GM23248 (cell line): Measurements from ENCODE around the gene SPESP1. TPM values are rescaled to one million over a fixed set of nuclear protein-coding genes. Genes with fewer than 3 reads are reported as not detected.

Experiments used
- DNase-seq: peaks from one replicate; pipeline ENCODE4 v3.0.0-alpha.2; 2015
- H2AFZ ChIP-seq: fragments of 200-600 bp; sonication (generic); 2 replicates; pipeline ENCODE4 v1.6.1; 2016; ENCODE audit warnings: antibody characterized with exemption
- H3F3A ChIP-seq: fragments of 200-600 bp; sonication (generic); 2 replicates; pipeline ENCODE4 v1.6.1; 2016; ENCODE audit warnings: mild to moderate bottlenecking, antibody characterized with exemption, mixed run types; ENCODE audit not compliant: insufficient read depth
- H3K27ac ChIP-seq: fragments of 200-600 bp; sonication (generic); 2 replicates; pipeline ENCODE4 v1.5.1; 2016; ENCODE audit warnings: mild to moderate bottlenecking
- H3K27me3 ChIP-seq: fragments of 200-600 bp; sonication (generic); replicated peaks from 2 replicates; pipeline ENCODE4 v1.6.1; 2016; ENCODE audit warnings: mild to moderate bottlenecking; ENCODE audit not compliant: insufficient read depth
- H3K36me3 ChIP-seq: fragments of 200-600 bp; sonication (generic); 2 replicates; pipeline ENCODE4 v1.6.1; 2016; ENCODE audit warnings: low read depth, mild to moderate bottlenecking
- H3K4me1 ChIP-seq: fragments of 200-600 bp; sonication (generic); 2 replicates; pipeline ENCODE4 v1.6.1; 2016; ENCODE audit warnings: mild to moderate bottlenecking; ENCODE audit not compliant: insufficient read depth
- H3K4me2 ChIP-seq: fragments of 200-600 bp; sonication (generic); one replicate; pipeline ENCODE4 v1.6.1; 2016; ENCODE audit warnings: mild to moderate bottlenecking; ENCODE audit not compliant: unreplicated experiment
- H3K4me3 ChIP-seq: fragments of 200-600 bp; sonication (generic); 2 replicates; pipeline ENCODE4 v1.5.1; 2016; ENCODE audit warnings: mild to moderate bottlenecking
- H3K79me2 ChIP-seq: fragments of 200-600 bp; sonication (generic); 2 replicates; pipeline ENCODE4 v1.6.1; 2016; ENCODE audit warnings: mild to moderate bottlenecking; ENCODE audit not compliant: insufficient read depth
- H3K9ac ChIP-seq: fragments of 200-600 bp; sonication (generic); 2 replicates; pipeline ENCODE4 v1.6.1; 2016; ENCODE audit warnings: mild to moderate bottlenecking
- H3K9me2 ChIP-seq: fragments of 200-600 bp; sonication (generic); 2 replicates; pipeline ENCODE4 v1.6.1; 2016; ENCODE audit warnings: mixed run types, mild to moderate bottlenecking, moderate library complexity; ENCODE audit not compliant: insufficient read depth
- H3K9me3 ChIP-seq: fragments of 200-600 bp; sonication (generic); one replicate; pipeline ENCODE4 v1.6.1; 2017; ENCODE audit warnings: low read depth
- H4K20me1 ChIP-seq: fragments of 200-600 bp; sonication (generic); 2 replicates; pipeline ENCODE4 v1.6.0; 2016; ENCODE audit not compliant: insufficient read depth
- EZH2 ChIP-seq: fragments of 200-600 bp; sonication (generic); IDR thresholded peaks from 2 replicates; pipeline ENCODE4 v1.6.1; 2018; ENCODE audit warnings: antibody characterized with exemption, mild to moderate bottlenecking; ENCODE audit not compliant: insufficient read depth, poor library complexity, severe bottlenecking
- EZH2phosphoT487 ChIP-seq: fragments of 200-600 bp; sonication (generic); IDR thresholded peaks from 2 replicates; pipeline ENCODE4 v1.6.1; 2018; ENCODE audit warnings: antibody characterized with exemption, moderate library complexity, mild to moderate bottlenecking, low read depth; ENCODE audit not compliant: insufficient read depth
- WGBS, 2 experiments: methylation state at CpG; one replicate each; pipeline ENCODE4 v1.1.6; 2015 to 2017; ENCODE audit warnings: low lambda C conversion rate in 2 of 2, low coverage in 1 of 2; ENCODE audit errors: missing lambda C conversion rate in 2 of 2; 5-methylcytosine and 5-hydroxymethylcytosine counted together
- in situ Hi-C: fragments of 300-500 bp; cut with MboI; formaldehyde crosslinking; loops from 2 replicates; pipeline ENCODE4 v1.15.0; 2020
- polyA plus RNA-seq: library from polyadenylated mRNA; unstranded; fragments of >200 nt; fragmentation: Nextera tagmentation; extraction: Ambion mirVana; gene quantifications from 2 replicates; pipeline ENCODE4 v1.2.1, GENCODE V29; 2016
- total RNA-seq: library from RNA; depleted of rRNA; stranded (reverse); fragments of >200 nt; shearing (Covaris generic); gene quantifications from 2 replicates; pipeline ENCODE4 v1.2.3, GENCODE V29; 2014

SPESP1 gene
- total and polyA plus RNA-seq, 2 experiments from 2014 or later = 1.1 to 3.4 TPM

DNA sequence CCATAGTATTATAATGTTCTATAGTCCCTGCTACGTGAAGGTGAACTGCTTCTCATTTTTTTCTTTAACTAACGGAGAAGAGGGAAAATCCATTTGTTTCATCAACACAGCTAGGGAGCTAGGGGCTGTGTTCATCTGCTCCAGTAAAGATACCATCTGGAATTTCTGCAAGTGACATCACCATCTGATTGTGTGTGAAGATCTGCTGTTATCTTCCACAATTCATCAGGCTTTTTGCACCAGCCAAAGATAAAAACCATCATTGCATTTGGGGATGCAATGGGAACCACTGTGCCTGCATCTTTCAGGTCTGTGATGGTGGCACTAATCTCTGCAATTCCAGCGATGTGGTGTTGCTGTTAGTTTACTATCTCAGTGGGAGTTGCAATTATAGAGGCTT is 48.7 kb downstream of the SPESP1 start:
- Histone ChIP-seq H3K9ac (no peak overlapping the region), H3K4me2 (no peak overlapping the region), H3K27ac (no peak overlapping the region), H2AFZ (no peak overlapping the region), H3K79me2 (no peaks in the 10 kb centered on the region), H4K20me1 (no peaks in the 10 kb centered on the region), H3K4me3 (no peak overlapping the region), H3F3A (no peaks in the 10 kb centered on the region), H3K27me3 (peaks cover 31% of the 10 kb centered on the region), H3K9me2 (no peaks in the 10 kb centered on the region), H3K36me3 (no peaks in the 10 kb centered on the region), H3K9me3 (no peaks in the 10 kb centered on the region), H3K4me1 (no peaks in the 10 kb centered on the region)
- DNase-seq = no peak
- TF ChIP-seq EZH2 = no peak
- TF ChIP-seq EZH2phosphoT487 = no peak
- 17 to 23% methylated on average over 3 of the region's 3 CpGs for WGBS, 2 experiments
- in situ Hi-C loops = no loop called here

DNA sequence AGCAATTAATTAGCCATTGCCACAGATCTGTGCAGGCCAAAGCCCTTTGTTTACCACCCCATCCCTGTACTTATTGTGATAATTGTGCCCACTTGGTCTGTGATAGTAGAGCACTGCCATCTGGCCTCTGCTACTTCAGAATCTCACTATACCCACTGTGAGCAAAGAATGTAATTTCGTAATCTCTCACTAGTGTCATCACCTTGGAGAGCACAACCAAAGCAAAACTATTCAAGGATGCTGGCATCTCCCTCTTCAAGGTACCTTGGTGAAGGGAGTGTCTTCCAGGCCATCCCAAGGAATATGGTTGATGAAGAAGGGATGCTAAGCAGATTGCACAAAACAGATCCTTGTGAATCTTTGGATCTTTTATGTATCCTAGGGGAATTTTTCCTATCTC is 49.5 kb downstream of the SPESP1 start:
- Histone ChIP-seq H3K4me2 (no peak overlapping the region), H3K27ac (no peak overlapping the region), H4K20me1 (no peaks in the 10 kb centered on the region), H3K36me3 (no peaks in the 10 kb centered on the region), H3K4me3 (no peak overlapping the region), H3K27me3 (peaks cover 31% of the 10 kb centered on the region), H3F3A (no peaks in the 10 kb centered on the region), H3K9me3 (no peaks in the 10 kb centered on the region), H2AFZ (no peak overlapping the region), H3K9ac (no peak overlapping the region), H3K9me2 (no peaks in the 10 kb centered on the region), H3K79me2 (no peaks in the 10 kb centered on the region), H3K4me1 (no peaks in the 10 kb centered on the region)
- no peak for DNase-seq
- TF ChIP-seq EZH2 = no peak
- TF ChIP-seq EZH2phosphoT487 = no peak
- in situ Hi-C loops = no loop called here
- 61 to 65% methylated on average over 1 of the region's 1 CpG for WGBS, 2 experiments

DNA sequence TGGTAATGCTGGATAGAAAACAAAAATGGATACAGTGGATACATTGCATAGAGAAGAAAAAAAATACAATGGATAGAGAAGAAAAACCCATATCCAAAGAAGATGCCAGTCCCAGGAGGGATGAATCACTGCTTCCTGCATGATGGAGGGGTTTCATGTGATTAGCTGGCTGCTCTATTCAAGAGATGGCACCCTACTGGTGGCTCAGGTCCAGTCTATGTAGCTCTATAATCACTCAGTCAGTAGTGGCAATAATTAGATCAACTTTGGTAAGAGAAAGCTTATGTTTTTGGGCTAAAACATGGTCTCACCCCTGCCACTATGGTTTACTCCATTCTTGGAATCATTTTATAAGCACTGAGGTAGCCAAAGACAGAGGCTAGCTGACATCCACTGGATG is 50.5 kb downstream of the SPESP1 start:
- no peak overlapping the region for H3K9ac ChIP-seq
- H3K4me3 ChIP-seq = no peak overlapping the region
- no peak overlapping the region for H3K4me2 ChIP-seq
- H3K4me1 ChIP-seq = no peaks in the 10 kb centered on the region
- no peak overlapping the region for H3K27ac ChIP-seq
- no peaks in the 10 kb centered on the region for H4K20me1 ChIP-seq
- H3K27me3 ChIP-seq = peaks cover 31% of the 10 kb centered on the region
- no peak overlapping the region for H2AFZ ChIP-seq
- no peaks in the 10 kb centered on the region for H3K79me2 ChIP-seq
- H3F3A ChIP-seq = no peaks in the 10 kb centered on the region
- no peak for DNase-seq
- H3K9me2 ChIP-seq = no peaks in the 10 kb centered on the region
- TF ChIP-seq EZH2phosphoT487 (no peak), EZH2 (no peak)
- H3K36me3 ChIP-seq = no peaks in the 10 kb centered on the region
- in situ Hi-C loops = no loop called here
- no peaks in the 10 kb centered on the region for H3K9me3 ChIP-seq

DNA sequence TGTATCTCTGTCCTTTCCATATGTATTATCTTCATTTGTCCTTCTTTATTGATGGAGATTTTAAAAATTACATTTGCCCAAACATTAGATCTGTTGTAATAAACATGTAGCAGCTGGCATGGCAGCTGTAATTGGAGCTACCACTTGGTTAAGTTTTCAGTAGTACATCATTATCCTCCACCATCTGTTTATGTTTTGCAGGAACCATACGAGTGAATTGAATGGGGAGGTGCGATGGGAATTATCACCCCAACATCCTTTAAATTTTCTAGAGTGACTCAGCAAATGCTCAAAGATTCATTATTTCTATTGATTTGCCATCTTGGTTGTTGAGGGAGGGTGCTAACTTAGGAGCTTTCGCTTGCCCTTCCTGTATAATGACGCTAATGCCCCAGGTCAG is 51.6 kb downstream of the SPESP1 start:
- Histone ChIP-seq H3K4me3 (no peak overlapping the region), H3K4me1 (no peaks in the 10 kb centered on the region), H3F3A (no peaks in the 10 kb centered on the region), H3K27me3 (peaks cover 31% of the 10 kb centered on the region), H3K79me2 (no peaks in the 10 kb centered on the region), H3K9me2 (no peaks in the 10 kb centered on the region), H2AFZ (no peak overlapping the region), H3K9ac (no peak overlapping the region), H3K36me3 (no peaks in the 10 kb centered on the region), H4K20me1 (no peaks in the 10 kb centered on the region), H3K4me2 (no peak overlapping the region), H3K9me3 (no peaks in the 10 kb centered on the region), H3K27ac (no peak overlapping the region)
- 66 to 67% methylated on average over 4 of the region's 4 CpGs for WGBS, 2 experiments
- TF ChIP-seq EZH2phosphoT487 = no peak
- no peak for TF ChIP-seq EZH2
- in situ Hi-C loops = no loop called here
- no peak for DNase-seq

DNA sequence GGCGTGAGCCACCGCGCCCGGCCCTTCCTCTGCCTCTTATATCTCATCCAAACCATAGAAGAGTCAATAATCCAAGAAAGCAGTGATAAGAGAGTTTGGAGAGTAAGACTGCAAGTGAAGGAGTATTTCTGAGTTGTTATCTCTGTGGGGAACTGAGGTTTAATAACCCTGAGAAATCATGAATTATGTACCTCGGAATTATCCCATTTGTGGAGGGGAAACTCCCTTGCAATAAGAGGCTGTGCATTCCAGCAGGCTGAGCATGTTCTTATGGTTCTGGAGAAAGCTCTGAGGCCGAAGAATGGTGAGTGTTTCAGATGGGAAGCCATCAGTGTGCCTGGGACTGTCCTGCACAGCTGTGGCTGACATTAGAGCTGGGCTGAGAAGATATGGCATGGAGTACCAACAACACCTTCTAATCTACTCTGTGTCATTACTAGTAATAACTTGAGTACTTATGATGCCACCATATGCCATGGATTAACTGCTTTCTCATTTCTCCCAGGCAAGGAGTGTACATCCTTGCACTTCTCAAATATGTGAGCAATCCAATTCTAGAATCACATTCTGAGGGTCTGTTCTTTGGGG is 52.7 kb downstream of the SPESP1 start:
- H3K27ac ChIP-seq = no peak overlapping the region
- no peak overlapping the region for H3K9ac ChIP-seq
- H3K36me3 ChIP-seq = no peaks in the 10 kb centered on the region
- H3F3A ChIP-seq = no peaks in the 10 kb centered on the region
- peaks cover 26% of the 10 kb centered on the region for H3K27me3 ChIP-seq
- WGBS, 2 experiments = 83 to 89% methylated on average over 6 of the region's 6 CpGs
- no peaks in the 10 kb centered on the region for H3K4me1 ChIP-seq
- H3K79me2 ChIP-seq = no peaks in the 10 kb centered on the region
- no peaks in the 10 kb centered on the region for H3K9me3 ChIP-seq
- H2AFZ ChIP-seq = no peak overlapping the region
- DNase-seq = no peak
- TF ChIP-seq EZH2 (no peak), EZH2phosphoT487 (no peak)
- in situ Hi-C loops = no loop called here
- no peak overlapping the region for H3K4me2 ChIP-seq
- H3K9me2 ChIP-seq = no peaks in the 10 kb centered on the region
- no peaks in the 10 kb centered on the region for H4K20me1 ChIP-seq
- H3K4me3 ChIP-seq = no peak overlapping the region
